HCT116 (cell line): ENCODE data around the gene GABPB1. TPM values are rescaled to one million over a fixed set of nuclear protein-coding genes. Genes with fewer than 3 reads are reported as not detected.

Experiments used
- ATAC-seq: fragments of 200-7000 bp; cut with Tn5 transposase; 2 replicates; pipeline ENCODE4 v1.9.1; 2020; ENCODE audit warnings: mild to moderate bottlenecking, moderate library complexity
- BruUV-seq: library from RNA; stranded (reverse); fragments of 400-500 nt; replicated peaks from 2 replicates; lab custom pipeline; 2021; lab: Mats Ljungman, UMichigan
- CTCF ChIA-PET: fragments of 300-600 bp; sonication (Branson Sonifier 250); formaldehyde crosslinking; loops from one replicate; lab custom pipeline; 2021; ENCODE audit warnings: antibody characterized with exemption; lab: Charles Lee
- POLR2A ChIA-PET: fragments of 300-600, 350-600 bp; sonication (Branson Sonifier 250); formaldehyde crosslinking; loops from one replicate; lab custom pipeline; 2021; ENCODE audit warnings: antibody characterized with exemption; lab: Charles Lee
- RAD21 ChIA-PET, 2 experiments: fragments of 300-600 bp; sonication (Branson Sonifier 250); formaldehyde crosslinking; loops; one replicate each; lab custom pipeline; 2023; ENCODE audit warnings: low total read pairs in 2 of 2; ENCODE audit not compliant: uncharacterized antibody in 2 of 2, unreplicated experiment in 2 of 2, low non-redundant PET in 1 of 2; lab: Charles Lee
- DNase-seq: peaks from one replicate; pipeline ENCODE4 v3.0.0-alpha.2; 2010; ENCODE audit warnings: low read depth, low spot score
- H2AFZ ChIP-seq: fragments of 200-600 bp; shearing (Covaris generic), sonication (generic); 2 replicates; pipeline ENCODE4 v1.6.1; 2017; ENCODE audit warnings: low read depth, mixed run types, mixed read lengths, antibody characterized with exemption, low read length; ENCODE audit not compliant: poor library complexity, severe bottlenecking
- H3K27ac ChIP-seq: 2 replicates; pipeline ENCODE4 v1.5.1; 2012; ENCODE audit warnings: low read depth, low read length
- H3K27me3 ChIP-seq: fragments of 200-600 bp; sonication (generic); 2 replicates; pipeline ENCODE4 v1.6.1; 2016; ENCODE audit warnings: mixed run types, low read length, mixed read lengths; ENCODE audit not compliant: insufficient read depth
- H3K36me3 ChIP-seq, 2 experiments: fragments of 200-500 bp in 1 of 2; fragments of 200-600 bp in 1 of 2; sonication (Bioruptor generic) in 1 of 2; sonication (generic) in 1 of 2; 2 replicates each; pipeline versions ENCODE4 v1.5.1 to v1.6.1; 2014 to 2016; ENCODE audit warnings: low read length in 2 of 2, inconsistent platforms in 1 of 2, mixed read lengths in 1 of 2, mixed run types in 1 of 2; ENCODE audit not compliant: insufficient read depth in 2 of 2, control insufficient read depth in 1 of 2
- H3K4me1 ChIP-seq, 2 experiments: fragments of 200-600 bp in 1 of 2; sonication (generic) in 1 of 2; 2 replicates each; pipeline versions ENCODE4 v1.5.1 to v1.6.1; 2012 to 2017; ENCODE audit warnings: low read length in 2 of 2, inconsistent platforms in 1 of 2, mild to moderate bottlenecking in 1 of 2, mixed read lengths in 1 of 2, mixed run types in 1 of 2, moderate library complexity in 1 of 2; ENCODE audit not compliant: insufficient read depth in 2 of 2, control insufficient read depth in 1 of 2
- H3K4me2 ChIP-seq: fragments of 200-600 bp; sonication (generic); 2 replicates; pipeline ENCODE4 v1.6.1; 2017; ENCODE audit warnings: mixed run types, low read length, mixed read lengths
- H3K4me3 ChIP-seq, 2 experiments: fragments of 200-600 bp in 1 of 2; sonication (generic) in 1 of 2; replicated peaks in 1 of 2; 2 replicates each; pipeline ENCODE4 v1.5.1; 2011 to 2016; ENCODE audit warnings: low read length in 2 of 2, control low read depth in 1 of 2, low read depth in 1 of 2, mild to moderate bottlenecking in 1 of 2, mixed read lengths in 1 of 2, mixed run types in 1 of 2
- H3K79me2 ChIP-seq: fragments of 200-600 bp; sonication (generic); 2 replicates; pipeline ENCODE4 v1.6.1; 2017; ENCODE audit warnings: mild to moderate bottlenecking, mixed run types, low read length, moderate library complexity, mixed read lengths; ENCODE audit not compliant: insufficient read depth
- H3K9ac ChIP-seq: fragments of 200-600 bp; sonication (generic); 2 replicates; pipeline ENCODE4 v1.6.1; 2016; ENCODE audit warnings: low read length, mixed read lengths
- H3K9me2 ChIP-seq: fragments of 200-600 bp; sonication (generic), shearing (Covaris generic); 2 replicates; pipeline ENCODE4 v1.6.1; 2017; ENCODE audit warnings: mixed run types, mild to moderate bottlenecking, moderate library complexity; ENCODE audit not compliant: insufficient read depth
- H3K9me3 ChIP-seq, 2 experiments: fragments of 200-500 bp in 1 of 2; fragments of 200-600 bp in 1 of 2; sonication (Bioruptor generic) in 1 of 2; sonication (generic) in 1 of 2; 2 replicates each; pipeline ENCODE4 v1.6.1; 2014 to 2017; ENCODE audit warnings: low read length in 2 of 2, mixed read lengths in 2 of 2, inconsistent platforms in 1 of 2, low read depth in 1 of 2, mild to moderate bottlenecking in 1 of 2, mixed run types in 1 of 2, moderate library complexity in 1 of 2; ENCODE audit not compliant: control insufficient read depth in 1 of 2, insufficient read depth in 1 of 2
- H4K20me1 ChIP-seq: fragments of 200-600 bp; sonication (generic), shearing (Covaris generic); 2 replicates; pipeline ENCODE4 v1.6.1; 2017; ENCODE audit warnings: mixed run types, mild to moderate bottlenecking, moderate library complexity; ENCODE audit not compliant: insufficient read depth
- CBX3 ChIP-seq: IDR thresholded peaks from 2 replicates; pipeline ENCODE4 v1.6.1; 2012; ENCODE audit warnings: low read depth
- CEBPB ChIP-seq: IDR thresholded peaks from 2 replicates; pipeline ENCODE4 v1.6.1; 2012; ENCODE audit warnings: low read depth
- EGR1 ChIP-seq: IDR thresholded peaks from 2 replicates; pipeline ENCODE4 v1.6.1; 2012; ENCODE audit warnings: low read depth
- ELF1 ChIP-seq: IDR thresholded peaks from 2 replicates; pipeline ENCODE4 v1.6.1; 2012; ENCODE audit warnings: low read depth, borderline replicate concordance
- FOSL1 ChIP-seq: IDR thresholded peaks from 2 replicates; pipeline ENCODE4 v1.6.1; 2012; ENCODE audit warnings: low read depth
- JUND ChIP-seq: IDR thresholded peaks from 2 replicates; pipeline ENCODE4 v1.6.1; 2012
- POLR2A ChIP-seq: IDR thresholded peaks from 2 replicates; pipeline ENCODE4 v1.7.0; 2011; ENCODE audit warnings: borderline replicate concordance; ENCODE audit not compliant: insufficient read depth, insufficient read length; ENCODE audit errors: extremely low read depth
- SIN3A ChIP-seq: IDR thresholded peaks from 2 replicates; pipeline ENCODE4 v1.6.1; 2012; ENCODE audit warnings: low read depth
- SP1 ChIP-seq: IDR thresholded peaks from 2 replicates; pipeline ENCODE4 v1.6.1; 2012; ENCODE audit warnings: low read depth
- SRF ChIP-seq: IDR thresholded peaks from 2 replicates; pipeline ENCODE4 v1.6.1; 2012; ENCODE audit warnings: low read depth
- intact Hi-C: fragments of 100-400 bp; cut with micrococcal nuclease; formaldehyde crosslinking; loops from 2 replicates; pipeline ENCODE4 v1.10.0; 2022
- total RNA-seq: library from RNA; stranded (reverse); gene quantifications from one replicate; pipeline ENCODE4 v1.2.1, GENCODE V29; 2021; ENCODE audit not compliant: unreplicated experiment
- TF ChIP-seq, protein P1 (sequence below): IDR thresholded peaks from 2 replicates; pipeline ENCODE4 v1.6.1; 2011; ENCODE audit warnings: mild to moderate bottlenecking, low read length, moderate library complexity; ENCODE audit not compliant: insufficient replicate concordance; ENCODE audit errors: extremely low read depth
- TF ChIP-seq, protein P2 (sequence below): IDR thresholded peaks from 2 replicates; pipeline ENCODE4 v1.6.1; 2012; ENCODE audit warnings: low read depth

The GABPB1 gene
- total RNA-seq, 1 experiment from 2014 or later, result 20.1 TPM

DNA sequence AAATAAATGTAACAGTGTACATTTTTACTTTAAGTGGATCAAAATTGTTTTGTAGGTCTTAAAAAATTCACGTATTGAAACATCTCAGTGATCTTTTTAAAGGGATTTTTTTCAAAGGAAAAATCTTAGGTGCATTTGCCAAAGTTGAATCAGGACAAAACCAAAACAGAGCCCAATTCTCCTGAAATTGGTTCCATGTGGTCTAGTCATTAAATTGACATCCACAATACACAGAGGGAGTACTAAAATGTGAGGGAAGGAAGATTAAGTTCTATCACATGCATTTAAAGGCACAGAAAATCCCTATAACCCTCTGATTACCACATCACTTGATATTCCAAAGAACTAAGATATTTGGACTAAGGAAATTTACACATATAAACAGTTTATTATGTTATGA lies 50.2 kb downstream of the GABPB1 start:
- no TSS peak for BruUV-seq
- Histone ChIP-seq H3K4me2 (no peak overlapping the region), H3K4me1 (no peaks in the 10 kb centered on the region), H3K27ac (no peak overlapping the region), H3K27me3 (no peaks in the 10 kb centered on the region), H3K9ac (no peak overlapping the region), H2AFZ (no peak overlapping the region), H3K9me2 (no peaks in the 10 kb centered on the region), H3K4me3 (no peak overlapping the region), H3K79me2 (no peaks in the 10 kb centered on the region), H4K20me1 (no peaks in the 10 kb centered on the region), H3K36me3 (peaks cover 3% of the 10 kb centered on the region in 2 experiments; a peak in 1 of 4 replicates), H3K9me3 (no peaks in the 10 kb centered on the region)
- DNase-seq (no peak), ATAC-seq (no peak)
- ChIA-PET RAD21 (no interaction called here), POLR2A (no interaction called here), CTCF (interaction anchor here (2.4 kb wide), 1 partner anchor 11 kb away, joined by 15 read pairs; no protein-coding TSS in a partner anchor)
- TF ChIP-seq JUND, result no peak
- no peak for TF ChIP-seq POLR2A
- no peak for TF ChIP-seq FOSL1
- TF ChIP-seq CEBPB, result no peak
- TF ChIP-seq SIN3A, result no peak
- TF ChIP-seq, protein P1, sequence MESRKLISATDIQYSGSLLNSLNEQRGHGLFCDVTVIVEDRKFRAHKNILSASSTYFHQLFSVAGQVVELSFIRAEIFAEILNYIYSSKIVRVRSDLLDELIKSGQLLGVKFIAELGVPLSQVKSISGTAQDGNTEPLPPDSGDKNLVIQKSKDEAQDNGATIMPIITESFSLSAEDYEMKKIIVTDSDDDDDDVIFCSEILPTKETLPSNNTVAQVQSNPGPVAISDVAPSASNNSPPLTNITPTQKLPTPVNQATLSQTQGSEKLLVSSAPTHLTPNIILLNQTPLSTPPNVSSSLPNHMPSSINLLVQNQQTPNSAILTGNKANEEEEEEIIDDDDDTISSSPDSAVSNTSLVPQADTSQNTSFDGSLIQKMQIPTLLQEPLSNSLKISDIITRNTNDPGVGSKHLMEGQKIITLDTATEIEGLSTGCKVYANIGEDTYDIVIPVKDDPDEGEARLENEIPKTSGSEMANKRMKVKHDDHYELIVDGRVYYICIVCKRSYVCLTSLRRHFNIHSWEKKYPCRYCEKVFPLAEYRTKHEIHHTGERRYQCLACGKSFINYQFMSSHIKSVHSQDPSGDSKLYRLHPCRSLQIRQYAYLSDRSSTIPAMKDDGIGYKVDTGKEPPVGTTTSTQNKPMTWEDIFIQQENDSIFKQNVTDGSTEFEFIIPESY, result no peak
- no peak for TF ChIP-seq SRF
- no peak for TF ChIP-seq SP1
- no peak for TF ChIP-seq ELF1
- TF ChIP-seq CBX3, result no peak
- TF ChIP-seq, protein P2, sequence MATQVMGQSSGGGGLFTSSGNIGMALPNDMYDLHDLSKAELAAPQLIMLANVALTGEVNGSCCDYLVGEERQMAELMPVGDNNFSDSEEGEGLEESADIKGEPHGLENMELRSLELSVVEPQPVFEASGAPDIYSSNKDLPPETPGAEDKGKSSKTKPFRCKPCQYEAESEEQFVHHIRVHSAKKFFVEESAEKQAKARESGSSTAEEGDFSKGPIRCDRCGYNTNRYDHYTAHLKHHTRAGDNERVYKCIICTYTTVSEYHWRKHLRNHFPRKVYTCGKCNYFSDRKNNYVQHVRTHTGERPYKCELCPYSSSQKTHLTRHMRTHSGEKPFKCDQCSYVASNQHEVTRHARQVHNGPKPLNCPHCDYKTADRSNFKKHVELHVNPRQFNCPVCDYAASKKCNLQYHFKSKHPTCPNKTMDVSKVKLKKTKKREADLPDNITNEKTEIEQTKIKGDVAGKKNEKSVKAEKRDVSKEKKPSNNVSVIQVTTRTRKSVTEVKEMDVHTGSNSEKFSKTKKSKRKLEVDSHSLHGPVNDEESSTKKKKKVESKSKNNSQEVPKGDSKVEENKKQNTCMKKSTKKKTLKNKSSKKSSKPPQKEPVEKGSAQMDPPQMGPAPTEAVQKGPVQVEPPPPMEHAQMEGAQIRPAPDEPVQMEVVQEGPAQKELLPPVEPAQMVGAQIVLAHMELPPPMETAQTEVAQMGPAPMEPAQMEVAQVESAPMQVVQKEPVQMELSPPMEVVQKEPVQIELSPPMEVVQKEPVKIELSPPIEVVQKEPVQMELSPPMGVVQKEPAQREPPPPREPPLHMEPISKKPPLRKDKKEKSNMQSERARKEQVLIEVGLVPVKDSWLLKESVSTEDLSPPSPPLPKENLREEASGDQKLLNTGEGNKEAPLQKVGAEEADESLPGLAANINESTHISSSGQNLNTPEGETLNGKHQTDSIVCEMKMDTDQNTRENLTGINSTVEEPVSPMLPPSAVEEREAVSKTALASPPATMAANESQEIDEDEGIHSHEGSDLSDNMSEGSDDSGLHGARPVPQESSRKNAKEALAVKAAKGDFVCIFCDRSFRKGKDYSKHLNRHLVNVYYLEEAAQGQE, result no peak
- TF ChIP-seq EGR1, result no peak
- intact Hi-C loops, result loop anchor here (10.0 kb wide), 1 partner anchor 1050 kb away; no protein-coding TSS in a partner anchor
